K562 (cell line): ENCODE results near the gene PTH1R. TPM values are rescaled to one million over a fixed set of nuclear protein-coding genes. Genes with fewer than 3 reads are reported as not detected.

Experiments
- ATAC-seq: fragments of 200-7000 bp; cut with Tn5 transposase; 3 replicates; pipeline ENCODE4 v1.9.1; 2020; ENCODE audit warnings: moderate library complexity
- BruUV-seq: library from RNA; stranded (reverse); fragments of 400-500 nt; replicated peaks from 2 replicates; lab custom pipeline; 2021; lab: Mats Ljungman, UMichigan
- CTCF ChIA-PET: fragments of 300-600 bp; formaldehyde crosslinking; extraction: SDS; loops from one replicate; lab custom pipeline; 2021; ENCODE audit warnings: low intra/inter-chr PET ratio; lab: Yijun Ruan, JAX
- POLR2A ChIA-PET: fragments of 300-600, 350-650 bp; sonication (Branson Sonifier 250); formaldehyde crosslinking; extraction: SDS; loops from one replicate; lab custom pipeline; 2021; ENCODE audit warnings: antibody characterized with exemption, inconsistent platforms; lab: Yijun Ruan, JAX
- DNase-seq, 4 experiments: peaks; one replicate each; pipeline versions ENCODE4 v3.0.0 to v3.0.0-alpha.2; 2011 to 2018; ENCODE audit warnings: low spot score in 3 of 4, mixed read lengths in 3 of 4; ENCODE audit errors: extremely low read depth in 1 of 4
- FAIRE-seq: peaks from 2 replicates; lab custom pipeline; 2011; peaks lifted over from hg19 to GRCh38; lab: Jason Lieb, UNC
- H2AFZ ChIP-seq: 2 replicates; pipeline ENCODE4 v1.6.0; 2011; ENCODE audit warnings: low read depth, low read length, control low read depth, inconsistent platforms
- H3K27ac ChIP-seq: fragments of 200-600 bp; 3 replicates; pipeline ENCODE4 v1.8.0; 2011; ENCODE audit warnings: low read depth, mild to moderate bottlenecking, control low read depth, inconsistent platforms, low read length, moderate library complexity, mixed read lengths; ENCODE audit errors: extremely low read depth
- H3K27me3 ChIP-seq, 2 experiments: fragments of 300-600 bp in 1 of 2; 2 replicates in 1 of 2; 3 replicates in 1 of 2; pipeline versions ENCODE4 v1.6.0 to v1.8.0; 2011; ENCODE audit warnings: inconsistent platforms in 2 of 2, low read length in 2 of 2, mild to moderate bottlenecking in 1 of 2, mixed read lengths in 1 of 2, moderate library complexity in 1 of 2; ENCODE audit not compliant: control insufficient read depth in 2 of 2, insufficient read depth in 2 of 2
- H3K36me3 ChIP-seq: fragments of 300-600 bp; 3 replicates; pipeline ENCODE4 v1.8.0; 2011; ENCODE audit warnings: mild to moderate bottlenecking, low read length, inconsistent platforms; ENCODE audit not compliant: control insufficient read depth, insufficient read depth
- H3K4me1 ChIP-seq, 2 experiments: fragments of 200-600 bp in 1 of 2; replicated peaks in 1 of 2; 2 replicates in 1 of 2; 3 replicates in 1 of 2; pipeline versions ENCODE4 v1.5.1 to v1.8.0; 2011; ENCODE audit warnings: inconsistent platforms in 2 of 2, low read length in 2 of 2, mild to moderate bottlenecking in 1 of 2, mixed read lengths in 1 of 2, moderate library complexity in 1 of 2; ENCODE audit not compliant: control insufficient read depth in 2 of 2, insufficient read depth in 2 of 2
- H3K4me2 ChIP-seq: 2 replicates; pipeline ENCODE4 v1.6.1; 2011; ENCODE audit warnings: low read length, control low read depth, inconsistent platforms, mixed read lengths; ENCODE audit not compliant: insufficient read depth
- H3K4me3 ChIP-seq: fragments of 200-600 bp; sonication (generic), shearing (Covaris generic); 2 replicates; pipeline ENCODE4 v1.5.1; 2016; ENCODE audit warnings: control low read depth, inconsistent platforms
- H3K79me2 ChIP-seq: fragments of 200-600 bp; 3 replicates; pipeline ENCODE4 v1.8.0; 2011; ENCODE audit warnings: low read length, inconsistent platforms; ENCODE audit not compliant: control insufficient read depth, insufficient read depth
- H3K9ac ChIP-seq, 2 experiments: 2 replicates each; pipeline versions ENCODE4 v1.6.0 to v1.6.1; 2011; ENCODE audit warnings: low read depth in 2 of 2, low read length in 2 of 2, control low read depth in 1 of 2, inconsistent platforms in 1 of 2, mild to moderate bottlenecking in 1 of 2, mixed read lengths in 1 of 2; ENCODE audit not compliant: insufficient read depth in 1 of 2
- H3K9me1 ChIP-seq: one replicate; pipeline ENCODE4 v1.6.0; 2011; ENCODE audit warnings: inconsistent platforms, mild to moderate bottlenecking, low read length, moderate library complexity; ENCODE audit not compliant: control insufficient read depth, insufficient read depth
- H3K9me3 ChIP-seq: replicated peaks from 2 replicates; pipeline ENCODE4 v1.5.1; 2011; ENCODE audit warnings: low read depth, low read length, inconsistent platforms; ENCODE audit not compliant: control insufficient read depth, insufficient read depth
- H4K20me1 ChIP-seq: replicated peaks from 2 replicates; pipeline ENCODE4 v1.6.1; 2011; ENCODE audit warnings: low read length, inconsistent platforms, mixed read lengths; ENCODE audit not compliant: control insufficient read depth, insufficient read depth
- ATF4 ChIP-seq: fragments of 450-650 bp; formaldehyde crosslinking; IDR thresholded peaks from 2 replicates; pipeline ENCODE4 v1.4.0; 2022; ENCODE audit warnings: mild to moderate bottlenecking, moderate library complexity
- FOXP1 ChIP-seq: sonication (generic); formaldehyde crosslinking; IDR thresholded peaks from 2 replicates; pipeline ENCODE4 v1.8.0; 2022; ENCODE audit warnings: mild to moderate bottlenecking, missing genetic modification reagents
- MITF ChIP-seq: IDR thresholded peaks from 2 replicates; pipeline ENCODE4 v1.6.1; 2014; ENCODE audit warnings: antibody characterized with exemption
- VEZF1 ChIP-seq: fragments of 200-800 bp; sonication (Bioruptor generic); IDR thresholded peaks from 2 replicates; pipeline ENCODE4 v1.6.1; 2017; ENCODE audit warnings: missing genetic modification characterization, missing compliant biosample characterization
- WGBS: fragments of 100-300 bp; shearing (Covaris generic); methylation state at CpG from one replicate; pipeline ENCODE4 v1.1.6; 2016; ENCODE audit warnings: low coverage, mixed read lengths; ENCODE audit not compliant: insufficient coverage; ENCODE audit errors: missing lambda C conversion rate; 5-methylcytosine and 5-hydroxymethylcytosine counted together
- in situ Hi-C: fragments of 300-500 bp; cut with MboI; formaldehyde crosslinking; loops from 4 replicates; pipeline ENCODE4 v1.15.0; 2018; ENCODE audit warnings: inconsistent platforms, mixed read lengths
- intact Hi-C: fragments of 100-400 bp; cut with micrococcal nuclease; formaldehyde crosslinking; loops from 2 replicates; pipeline ENCODE4 v1.14.2; 2022
- polyA plus RNA-seq, 8 experiments: library from polyadenylated mRNA; depleted of rRNA in 4 of 8; stranded (reverse) in 5 of 8; unstranded in 3 of 8; fragments of >200 nt; fragmentation: Nextera tagmentation in 2 of 8; fragmentation: Illumina TruSeq in 1 of 8; extraction: Ambion mirVana in 2 of 8; extraction: Trizol in 1 of 8; gene quantifications; 2 replicates each; pipeline versions ENCODE4 v1.2.1 to v1.2.3, GENCODE V29; 2011 to 2014; ENCODE audit warnings: inconsistent platforms in 1 of 8, missing spikeins in 1 of 8
- total RNA-seq, 7 experiments: library from RNA; depleted of rRNA in 6 of 7; stranded (reverse); fragments of >200 nt in 6 of 7; fragmentation: Illumina TruSeq in 2 of 7; extraction: Trizol in 2 of 7; gene quantifications; 2 replicates each; pipeline versions ENCODE4 v1.2.1 to v1.2.3, GENCODE V29; 2011 to 2021; ENCODE audit warnings: low replicate concordance in 1 of 7

Gene PTH1R
- total and polyA plus RNA-seq, 9 of the 15 experiments (the other 6 are each of a cell fraction or from before 2014, with no cell fraction given): not detected

- TF ChIP-seq MITF: no peak
Observed at GRCh38 chr3:46870651-46871050, 6.9 kb upstream of the PTH1R start (continued).

- intact Hi-C loops (no loop called here), in situ Hi-C loops (no loop called here)
- Histone ChIP-seq H3K4me3 (no peak overlapping the region), H3K4me2 (no peak overlapping the region), H3K27me3 (peaks cover 25 to 77% of the 10 kb centered on the region in 2 experiments), H2AFZ (no peak overlapping the region), H3K36me3 (no peaks in the 10 kb centered on the region), H3K9ac (no peak overlapping the region), H4K20me1 (peaks cover 31% of the 10 kb centered on the region), H3K9me1 (no peaks in the 10 kb centered on the region), H3K9me3 (no peaks in the 10 kb centered on the region), H3K27ac (no peak overlapping the region), H3K4me1 (peaks cover 0 to 15% of the 10 kb centered on the region in 2 experiments; a peak in 1 of 5 replicates), H3K79me2 (no peaks in the 10 kb centered on the region)
- ATAC-seq: no peak
- 2% methylated on average over 10 of the region's 10 CpGs for WGBS
- FAIRE-seq: no peak
- POLR2A ChIA-PET: interaction anchor here (0.5 to 1.1 kb wide), 4 partner anchors 11 to 908 kb away, joined by 3 to 5 read pairs (median 3); no protein-coding TSS in a partner anchor
- CTCF ChIA-PET: no interaction called here
- BruUV-seq: no TSS peak
- DNase-seq: no peak
- no peak for TF ChIP-seq ATF4
- no peak for TF ChIP-seq FOXP1 (CRISPR knock-in tag)
- no peak for TF ChIP-seq VEZF1 (CRISPR knock-in tag)
Observed at GRCh38 chr3:46871222-46871621, 6.3 kb upstream of the PTH1R start.
